ENCODE measurements around the gene RBM26.

DNA sequence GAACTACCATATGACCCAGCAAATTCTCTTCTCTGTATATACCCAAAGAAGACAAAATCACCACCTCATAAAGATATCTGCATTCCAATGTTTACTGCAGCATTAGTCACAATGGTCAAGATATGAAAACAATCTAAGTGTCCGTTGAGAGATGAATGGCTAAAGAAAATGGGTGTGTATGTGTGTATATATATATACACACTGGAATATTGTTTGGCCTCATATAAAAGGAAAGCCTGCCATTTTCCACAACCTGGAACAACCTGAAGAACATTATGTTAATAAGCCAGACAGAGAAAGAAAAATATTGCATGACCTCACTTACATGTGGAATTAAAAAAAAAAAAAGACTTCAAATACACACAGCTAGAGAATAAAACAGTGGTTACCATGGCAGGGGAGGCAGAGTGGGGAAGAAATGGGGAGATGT lies 29.5 kb upstream of the RBM26 start:
- TF ChIP-seq, protein P1, sequence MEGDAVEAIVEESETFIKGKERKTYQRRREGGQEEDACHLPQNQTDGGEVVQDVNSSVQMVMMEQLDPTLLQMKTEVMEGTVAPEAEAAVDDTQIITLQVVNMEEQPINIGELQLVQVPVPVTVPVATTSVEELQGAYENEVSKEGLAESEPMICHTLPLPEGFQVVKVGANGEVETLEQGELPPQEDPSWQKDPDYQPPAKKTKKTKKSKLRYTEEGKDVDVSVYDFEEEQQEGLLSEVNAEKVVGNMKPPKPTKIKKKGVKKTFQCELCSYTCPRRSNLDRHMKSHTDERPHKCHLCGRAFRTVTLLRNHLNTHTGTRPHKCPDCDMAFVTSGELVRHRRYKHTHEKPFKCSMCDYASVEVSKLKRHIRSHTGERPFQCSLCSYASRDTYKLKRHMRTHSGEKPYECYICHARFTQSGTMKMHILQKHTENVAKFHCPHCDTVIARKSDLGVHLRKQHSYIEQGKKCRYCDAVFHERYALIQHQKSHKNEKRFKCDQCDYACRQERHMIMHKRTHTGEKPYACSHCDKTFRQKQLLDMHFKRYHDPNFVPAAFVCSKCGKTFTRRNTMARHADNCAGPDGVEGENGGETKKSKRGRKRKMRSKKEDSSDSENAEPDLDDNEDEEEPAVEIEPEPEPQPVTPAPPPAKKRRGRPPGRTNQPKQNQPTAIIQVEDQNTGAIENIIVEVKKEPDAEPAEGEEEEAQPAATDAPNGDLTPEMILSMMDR (IDR thresholded peaks at IDR 0.05): no peak
- no peak for TF ChIP-seq POLR2A (IDR thresholded peaks at IDR 0.05)

All from esophagus squamous epithelium (tissue), 4 donors.